IMR-90 (cell line): ENCODE measurements around the gene NOS3. TPM values are rescaled to one million over a fixed set of nuclear protein-coding genes. Genes with fewer than 3 reads are reported as not detected.

Experiments
- ATAC-seq: fragments of 200-7000 bp; cut with Tn5 transposase; 2 replicates; pipeline ENCODE4 v1.9.1; 2020; ENCODE audit warnings: low read depth, mild to moderate bottlenecking, moderate library complexity
- BruUV-seq: library from RNA; stranded (reverse); fragments of 400-500 nt; replicated peaks from 2 replicates; lab custom pipeline; 2021; lab: Mats Ljungman, UMichigan
- CTCF ChIA-PET: fragments of 300-600 bp; formaldehyde crosslinking; extraction: SDS; loops from one replicate; lab custom pipeline; 2021; ENCODE audit warnings: antibody characterized with exemption; lab: Yijun Ruan, JAX
- POLR2A ChIA-PET: fragments of 300-600 bp; sonication (Branson Sonifier 250); formaldehyde crosslinking; loops from one replicate; lab custom pipeline; 2022; ENCODE audit warnings: antibody characterized with exemption; ENCODE audit not compliant: unreplicated experiment; lab: Charles Lee
- DNase-seq: peaks from one replicate; pipeline ENCODE4 v3.0.0; 2013
- H2AFZ ChIP-seq: replicated peaks from 2 replicates; pipeline ENCODE3; 2013; ENCODE audit warnings: low read length, mild to moderate bottlenecking; ENCODE audit not compliant: poor library complexity
- H2AK5ac ChIP-seq: 2 replicates; pipeline ENCODE4 v1.6.1; 2013; ENCODE audit warnings: low read depth, low read length, inconsistent platforms
- H2AK9ac ChIP-seq: replicated peaks from 2 replicates; pipeline ENCODE3; 2013; ENCODE audit warnings: mild to moderate bottlenecking, low read depth, low read length, moderate library complexity; ENCODE audit not compliant: poor library complexity
- H2BK120ac ChIP-seq: 2 replicates; pipeline ENCODE4 v1.6.1; 2013; ENCODE audit warnings: low read depth, low read length, inconsistent platforms
- H2BK15ac ChIP-seq: 3 replicates; pipeline ENCODE4 v1.6.1; 2013; ENCODE audit warnings: low read depth, low read length, inconsistent platforms
- H2BK20ac ChIP-seq: 2 replicates; pipeline ENCODE4 v1.6.1; 2013; ENCODE audit warnings: low read depth, mild to moderate bottlenecking, inconsistent platforms, low read length, moderate library complexity
- H2BK5ac ChIP-seq: 2 replicates; pipeline ENCODE4 v1.6.1; 2013; ENCODE audit warnings: mild to moderate bottlenecking, low read depth, low read length, inconsistent platforms; ENCODE audit not compliant: poor library complexity, severe bottlenecking
- H3K14ac ChIP-seq: replicated peaks from 2 replicates; pipeline ENCODE4 v1.6.1; 2013; ENCODE audit warnings: low read depth, low read length, inconsistent platforms
- H3K18ac ChIP-seq: 2 replicates; pipeline ENCODE4 v1.6.1; 2013; ENCODE audit warnings: low read depth, low read length, control low read depth
- H3K23ac ChIP-seq: 2 replicates; pipeline ENCODE4 v1.6.1; 2013; ENCODE audit warnings: low read depth, low read length, inconsistent platforms
- H3K27ac ChIP-seq: 2 replicates; pipeline ENCODE4 v1.5.1; 2013; ENCODE audit warnings: mild to moderate bottlenecking, control low read depth, low read length; ENCODE audit not compliant: insufficient read depth
- H3K27me3 ChIP-seq: 2 replicates; pipeline ENCODE4 v1.6.1; 2013; ENCODE audit warnings: low read length; ENCODE audit not compliant: control insufficient read depth, insufficient read depth
- H3K36me3 ChIP-seq: 2 replicates; pipeline ENCODE4 v1.6.1; 2013; ENCODE audit warnings: low read length, mixed read lengths; ENCODE audit not compliant: control insufficient read depth, insufficient read depth
- H3K4ac ChIP-seq: 2 replicates; pipeline ENCODE4 v1.6.1; 2013; ENCODE audit warnings: low read depth, low read length, inconsistent platforms
- H3K4me1 ChIP-seq: 2 replicates; pipeline ENCODE4 v1.6.1; 2013; ENCODE audit warnings: low read length, mixed read lengths; ENCODE audit not compliant: control insufficient read depth, insufficient read depth
- H3K4me2 ChIP-seq: 2 replicates; pipeline ENCODE4 v1.6.1; 2013; ENCODE audit warnings: low read depth, mild to moderate bottlenecking, control low read depth, low read length, moderate library complexity
- H3K4me3 ChIP-seq: 2 replicates; pipeline ENCODE4 v1.5.1; 2013; ENCODE audit warnings: low read depth, mild to moderate bottlenecking, control low read depth, low read length, moderate library complexity; ENCODE audit not compliant: insufficient read depth
- H3K56ac ChIP-seq: 2 replicates; pipeline ENCODE4 v1.6.1; 2013; ENCODE audit warnings: low read length, inconsistent platforms; ENCODE audit not compliant: insufficient read depth; ENCODE audit errors: extremely low read depth
- H3K79me1 ChIP-seq, 2 experiments: 2 replicates each; pipeline ENCODE4 v1.6.1; 2013; ENCODE audit warnings: low read length in 2 of 2, inconsistent platforms in 1 of 2, low read depth in 1 of 2
- H3K9ac ChIP-seq: 2 replicates; pipeline ENCODE4 v1.6.1; 2013; ENCODE audit warnings: low read depth, low read length, control low read depth
- H3K9me1 ChIP-seq: 2 replicates; pipeline ENCODE4 v1.6.1; 2013; ENCODE audit warnings: low read length, inconsistent platforms; ENCODE audit not compliant: insufficient read depth
- H3K9me3 ChIP-seq: 2 replicates; pipeline ENCODE4 v1.6.1; 2013; ENCODE audit warnings: low read length; ENCODE audit not compliant: control insufficient read depth, insufficient read depth
- H4K20me1 ChIP-seq: 2 replicates; pipeline ENCODE4 v1.6.1; 2013; ENCODE audit warnings: low read length, inconsistent platforms; ENCODE audit not compliant: insufficient read depth
- H4K5ac ChIP-seq: 2 replicates; pipeline ENCODE4 v1.6.1; 2013; ENCODE audit warnings: mild to moderate bottlenecking, low read depth, low read length, control low read depth
- H4K8ac ChIP-seq, 2 experiments: 2 replicates each; pipeline ENCODE4 v1.6.1; 2013; ENCODE audit warnings: low read depth in 2 of 2, low read length in 2 of 2, control low read depth in 1 of 2, inconsistent platforms in 1 of 2
- H4K91ac ChIP-seq: 2 replicates; pipeline ENCODE4 v1.6.1; 2013; ENCODE audit warnings: low read depth, low read length, inconsistent platforms; ENCODE audit not compliant: insufficient read depth
- BHLHE40 ChIP-seq: fragments of 150-350 bp; IDR thresholded peaks from 2 replicates; pipeline ENCODE4 v1.6.1; 2016; ENCODE audit warnings: mild to moderate bottlenecking, low read depth, low read length
- CEBPB ChIP-seq: IDR thresholded peaks from 2 replicates; pipeline ENCODE4 v1.6.1; 2012; ENCODE audit warnings: low read depth, low read length, improper control_type of control experiment
- FOS ChIP-seq: fragments of 150-350 bp; IDR thresholded peaks from 2 replicates; pipeline ENCODE4 v1.6.1; 2016; ENCODE audit warnings: low read depth, low read length
- MAZ ChIP-seq: IDR thresholded peaks from 2 replicates; pipeline ENCODE4 v1.6.1; 2012; ENCODE audit warnings: low read depth, mild to moderate bottlenecking, low read length, improper control_type of control experiment, moderate library complexity, borderline replicate concordance
- MXI1 ChIP-seq: IDR thresholded peaks from 2 replicates; pipeline ENCODE4 v1.6.1; 2012; ENCODE audit warnings: low read depth, mild to moderate bottlenecking, low read length, moderate library complexity, borderline replicate concordance
- NFE2L2 ChIP-seq: fragments of 150-350 bp; IDR thresholded peaks from 2 replicates; pipeline ENCODE4 v1.6.1; 2016; ENCODE audit warnings: low read depth, mild to moderate bottlenecking, low read length
- POLR2A ChIP-seq: IDR thresholded peaks from 2 replicates; pipeline ENCODE4 v1.6.1; 2012; ENCODE audit warnings: mild to moderate bottlenecking, low read depth, low read length
- RAD21 ChIP-seq: IDR thresholded peaks from 2 replicates; pipeline ENCODE4 v1.6.1; 2012; ENCODE audit warnings: low read length, improper control_type of control experiment
- RCOR1 ChIP-seq: IDR thresholded peaks from 2 replicates; pipeline ENCODE4 v1.6.1; 2012; ENCODE audit warnings: mild to moderate bottlenecking, low read length, improper control_type of control experiment; ENCODE audit not compliant: insufficient replicate concordance
- RFX5 ChIP-seq: IDR thresholded peaks from 2 replicates; pipeline ENCODE4 v1.8.0; 2012; ENCODE audit warnings: low read depth, mild to moderate bottlenecking, low read length, moderate library complexity
- SMC3 ChIP-seq: fragments of 150-350 bp; IDR thresholded peaks from 2 replicates; pipeline ENCODE4 v1.6.1; 2016; ENCODE audit warnings: low read depth, mild to moderate bottlenecking, antibody characterized with exemption, low read length, moderate library complexity
- WGBS, 2 experiments: methylation state at CpG; one replicate each; pipeline versions ENCODE4 v1.1.5 to v1.1.7; 2013; ENCODE audit warnings: missing lambda C conversion rate in 2 of 2; ENCODE audit not compliant: insufficient read length in 1 of 2; ENCODE audit errors: extremely low coverage in 2 of 2; 5-methylcytosine and 5-hydroxymethylcytosine counted together
- dilution Hi-C: fragments of 300-500 bp; cut with HindIII; formaldehyde crosslinking; loops from one replicate; pipeline ENCODE4 v1.14.3; 2018; ENCODE audit warnings: low sequenced_read_pairs; ENCODE audit not compliant: unreplicated experiment
- in situ Hi-C: fragments of 300-500 bp; cut with MboI; formaldehyde crosslinking; loops from 3 replicates; pipeline ENCODE4 v1.14.3; 2019; ENCODE audit warnings: low sequenced_read_pairs, inconsistent platforms, mixed read lengths
- intact Hi-C: fragments of 100-400 bp; cut with micrococcal nuclease; formaldehyde crosslinking; loops from 2 replicates; pipeline ENCODE4 v1.10.0; 2022
- polyA plus RNA-seq, 3 experiments: library from polyadenylated mRNA; depleted of rRNA; stranded (reverse); fragments of >200 nt; gene quantifications; 2 replicates each; pipeline ENCODE4 v1.2.3, GENCODE V29; 2012; ENCODE audit warnings: low replicate concordance in 1 of 3
- total RNA-seq: library from RNA; depleted of rRNA; stranded (reverse); fragments of >200 nt; gene quantifications from 2 replicates; pipeline ENCODE4 v1.2.3, GENCODE V29; 2012
- TF ChIP-seq, protein P1 (sequence below): conservative IDR thresholded peaks from 2 replicates; pipeline ENCODE4 v1.5.1; 2012; ENCODE audit warnings: mild to moderate bottlenecking, low read depth, low read length, improper control_type of control experiment
- TF ChIP-seq, protein P2 (sequence below): fragments of 150-350 bp; IDR thresholded peaks from 2 replicates; pipeline ENCODE4 v1.6.1; 2016; ENCODE audit warnings: low read depth, mild to moderate bottlenecking, low read length, moderate library complexity, borderline replicate concordance

NOS3 gene
- total and polyA plus RNA-seq, 2 of the 4 experiments (the other 2 are of a cell fraction) = 0.72 to 2.0 TPM

GRCh38 chr7:151061213-151062110 is 70.6 kb downstream of the NOS3 start (continued):
- TF ChIP-seq, protein P1, sequence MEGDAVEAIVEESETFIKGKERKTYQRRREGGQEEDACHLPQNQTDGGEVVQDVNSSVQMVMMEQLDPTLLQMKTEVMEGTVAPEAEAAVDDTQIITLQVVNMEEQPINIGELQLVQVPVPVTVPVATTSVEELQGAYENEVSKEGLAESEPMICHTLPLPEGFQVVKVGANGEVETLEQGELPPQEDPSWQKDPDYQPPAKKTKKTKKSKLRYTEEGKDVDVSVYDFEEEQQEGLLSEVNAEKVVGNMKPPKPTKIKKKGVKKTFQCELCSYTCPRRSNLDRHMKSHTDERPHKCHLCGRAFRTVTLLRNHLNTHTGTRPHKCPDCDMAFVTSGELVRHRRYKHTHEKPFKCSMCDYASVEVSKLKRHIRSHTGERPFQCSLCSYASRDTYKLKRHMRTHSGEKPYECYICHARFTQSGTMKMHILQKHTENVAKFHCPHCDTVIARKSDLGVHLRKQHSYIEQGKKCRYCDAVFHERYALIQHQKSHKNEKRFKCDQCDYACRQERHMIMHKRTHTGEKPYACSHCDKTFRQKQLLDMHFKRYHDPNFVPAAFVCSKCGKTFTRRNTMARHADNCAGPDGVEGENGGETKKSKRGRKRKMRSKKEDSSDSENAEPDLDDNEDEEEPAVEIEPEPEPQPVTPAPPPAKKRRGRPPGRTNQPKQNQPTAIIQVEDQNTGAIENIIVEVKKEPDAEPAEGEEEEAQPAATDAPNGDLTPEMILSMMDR = no peak
- TF ChIP-seq BHLHE40 = no peak

- H3K9me1 ChIP-seq = peaks cover 9% of the 10 kb centered on the region; the same call in 1 of the 2 replicates
- H3K56ac ChIP-seq = no peak overlapping the region
- H4K8ac ChIP-seq = peak overlapping the region in 1 of 2 experiments; percentile 50; a peak in 3 of 4 replicates
- no peak overlapping the region for H4K5ac ChIP-seq
- CTCF ChIA-PET = no interaction called here
- POLR2A ChIA-PET = no interaction called here
- no peak overlapping the region for H3K4me3 ChIP-seq
- dilution Hi-C loops = no loop called here
- peak overlapping the region; percentile 5; the same call in 1 of the 2 replicates for H3K4me2 ChIP-seq
- ATAC-seq (no peak), DNase-seq (no peak)
- H3K27ac ChIP-seq = 0 out of 2 replicates have a peak overlapping the region, but pooled peaks have one; percentile 11
- peak overlapping the region; percentile 40 for H2AFZ ChIP-seq
- H3K9me3 ChIP-seq = no peaks in the 10 kb centered on the region
- H3K27me3 ChIP-seq = no peaks in the 10 kb centered on the region
- H2AK9ac ChIP-seq = peak overlapping the region; percentile 1
- peak overlapping the region; percentile 11; the same call in 1 of the 2 replicates for H3K23ac ChIP-seq
- in situ Hi-C loops = no loop called here
- H2AK5ac ChIP-seq = peak overlapping the region; percentile 94
- H3K36me3 ChIP-seq = peaks cover 26% of the 10 kb centered on the region
- no peak overlapping the region for H3K18ac ChIP-seq
- H2BK15ac ChIP-seq = no peak overlapping the region
- H3K4ac ChIP-seq = peak overlapping the region; percentile 89
- H2BK120ac ChIP-seq = no peak overlapping the region
- peaks cover 32% of the 10 kb centered on the region for H4K20me1 ChIP-seq
- WGBS, 2 experiments = 65% methylated on average over 4 of the region's 11 CpGs; no CpG with 5 or more reads in 1 of the 2 experiments
- no peak overlapping the region for H3K9ac ChIP-seq
- H4K91ac ChIP-seq = no peak overlapping the region; the same call in 1 of the 2 replicates
- peaks cover 38% of the 10 kb centered on the region for H3K4me1 ChIP-seq
- no TSS peak for BruUV-seq
- peak overlapping the region; percentile 8 for H2BK5ac ChIP-seq
- H2BK20ac ChIP-seq = peak overlapping the region; percentile 28; the same call in 1 of the 2 replicates
- intact Hi-C loops = no loop called here
- peak overlapping the region; percentile 60; the same call in 1 of the 2 replicates for H3K14ac ChIP-seq
- H3K79me1 ChIP-seq = peaks cover 25 to 68% of the 10 kb centered on the region in 2 experiments
- no peak for TF ChIP-seq MAZ
- no peak for TF ChIP-seq NFE2L2
- no peak for TF ChIP-seq MXI1
- TF ChIP-seq POLR2A = no peak
- no peak for TF ChIP-seq RAD21
- no peak for TF ChIP-seq RCOR1
- TF ChIP-seq FOS = no peak
- TF ChIP-seq BHLHE40 = no peak
- no peak for TF ChIP-seq RFX5
- TF ChIP-seq, protein P2, sequence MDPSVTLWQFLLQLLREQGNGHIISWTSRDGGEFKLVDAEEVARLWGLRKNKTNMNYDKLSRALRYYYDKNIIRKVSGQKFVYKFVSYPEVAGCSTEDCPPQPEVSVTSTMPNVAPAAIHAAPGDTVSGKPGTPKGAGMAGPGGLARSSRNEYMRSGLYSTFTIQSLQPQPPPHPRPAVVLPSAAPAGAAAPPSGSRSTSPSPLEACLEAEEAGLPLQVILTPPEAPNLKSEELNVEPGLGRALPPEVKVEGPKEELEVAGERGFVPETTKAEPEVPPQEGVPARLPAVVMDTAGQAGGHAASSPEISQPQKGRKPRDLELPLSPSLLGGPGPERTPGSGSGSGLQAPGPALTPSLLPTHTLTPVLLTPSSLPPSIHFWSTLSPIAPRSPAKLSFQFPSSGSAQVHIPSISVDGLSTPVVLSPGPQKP = no peak
- TF ChIP-seq SMC3 = no peak
- TF ChIP-seq CEBPB = no peak
Measured at GRCh38 chr7:151062111-151062398, 71.2 kb downstream of the NOS3 start.
